HG02642 (cell line): ENCODE results near the gene SH3GL3.

Source experiments
- ATAC-seq: cut with Tn5 transposase; IDR thresholded peaks from one replicate; pipeline ENCODE4 v1.9.1; 2021; ENCODE audit warnings: mild to moderate bottlenecking; ENCODE audit not compliant: unreplicated experiment, poor library complexity

The SH3GL3 gene

GRCh38 chr15:83458381-83458780, 11.2 kb downstream of the SH3GL3 start:
- no peak for ATAC-seq

GRCh38 chr15:83462026-83462425, 14.9 kb downstream of the SH3GL3 start:
- no peak for ATAC-seq

- ATAC-seq, result no peak
Measured at GRCh38 chr15:83462953-83463433, 15.9 kb downstream of the SH3GL3 start.

GRCh38 chr15:83470887-83471286, 23.7 kb downstream of the SH3GL3 start:
- ATAC-seq, result no peak

GRCh38 chr15:83471307-83471866, 24.2 kb downstream of the SH3GL3 start:
- no peak for ATAC-seq

- ATAC-seq, result no peak
Measured at GRCh38 chr15:83472151-83472550, 25.0 kb downstream of the SH3GL3 start.

- ATAC-seq, result no peak
Measured at GRCh38 chr15:83472797-83473196, 25.7 kb downstream of the SH3GL3 start.

GRCh38 chr15:83474578-83474977, 27.4 kb downstream of the SH3GL3 start:
- no peak for ATAC-seq

- no peak for ATAC-seq
Measured at GRCh38 chr15:83475551-83475950, 28.4 kb downstream of the SH3GL3 start.

- no peak for ATAC-seq
Measured at GRCh38 chr15:83476066-83476465, 28.9 kb downstream of the SH3GL3 start.

- no peak for ATAC-seq
Measured at GRCh38 chr15:83476708-83477107, 29.6 kb downstream of the SH3GL3 start.

- ATAC-seq, result no peak
Measured at GRCh38 chr15:83477172-83477807, 30.1 kb downstream of the SH3GL3 start.

GRCh38 chr15:83477808-83478537, 30.8 kb downstream of the SH3GL3 start:
- ATAC-seq, result no peak

- no peak for ATAC-seq
Measured at GRCh38 chr15:83483612-83484011, 36.5 kb downstream of the SH3GL3 start.

- no peak for ATAC-seq
Measured at GRCh38 chr15:83484636-83485035, 37.5 kb downstream of the SH3GL3 start.

GRCh38 chr15:83486363-83486762, 39.2 kb downstream of the SH3GL3 start:
- ATAC-seq, result no peak

- no peak for ATAC-seq
Measured at GRCh38 chr15:83487519-83487918, 40.4 kb downstream of the SH3GL3 start.

GRCh38 chr15:83489690-83490089, 42.5 kb downstream of the SH3GL3 start:
- no peak for ATAC-seq

- no peak for ATAC-seq
Measured at GRCh38 chr15:83491486-83491885, 44.3 kb downstream of the SH3GL3 start.

- ATAC-seq, result no peak
Measured at GRCh38 chr15:83496766-83497165, 49.6 kb downstream of the SH3GL3 start.

- no peak for ATAC-seq
Measured at GRCh38 chr15:83498374-83498773, 51.2 kb downstream of the SH3GL3 start.

- ATAC-seq, result no peak
Measured at GRCh38 chr15:83498801-83499200, 51.7 kb downstream of the SH3GL3 start.
